CD1c-positive myeloid dendritic cell (primary cell): ENCODE measurements around the gene ACACA.

ENCODE experiments used
- DNase-seq: peaks from one replicate; pipeline ENCODE4 v3.0.0-alpha.2; 2016; ENCODE audit errors: extremely low spot score

ACACA gene

GRCh38 chr17:37344519-37344918, 62.1 kb downstream of the ACACA start:
- no peak for DNase-seq

DNA sequence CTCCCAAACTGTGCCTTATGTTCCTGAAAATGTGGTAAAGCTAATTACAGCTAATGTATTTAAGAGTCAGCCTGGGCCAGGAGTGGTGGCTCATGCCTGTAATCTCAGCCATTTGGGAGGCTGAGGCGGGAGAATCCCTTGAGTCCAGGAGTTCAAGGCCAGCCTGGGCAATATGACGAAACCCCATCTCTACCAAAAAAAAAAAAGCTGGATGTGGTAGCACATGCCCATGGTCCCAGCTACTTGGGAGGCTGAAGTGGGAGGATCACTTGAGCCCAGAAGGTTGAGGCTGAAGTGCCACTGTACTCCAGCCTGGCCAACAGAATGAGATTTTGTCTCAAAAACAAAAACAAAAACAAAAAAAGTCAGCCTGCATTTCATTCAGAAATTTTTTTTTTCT, 64.0 kb downstream of the ACACA start:
- no peak for DNase-seq

DNA sequence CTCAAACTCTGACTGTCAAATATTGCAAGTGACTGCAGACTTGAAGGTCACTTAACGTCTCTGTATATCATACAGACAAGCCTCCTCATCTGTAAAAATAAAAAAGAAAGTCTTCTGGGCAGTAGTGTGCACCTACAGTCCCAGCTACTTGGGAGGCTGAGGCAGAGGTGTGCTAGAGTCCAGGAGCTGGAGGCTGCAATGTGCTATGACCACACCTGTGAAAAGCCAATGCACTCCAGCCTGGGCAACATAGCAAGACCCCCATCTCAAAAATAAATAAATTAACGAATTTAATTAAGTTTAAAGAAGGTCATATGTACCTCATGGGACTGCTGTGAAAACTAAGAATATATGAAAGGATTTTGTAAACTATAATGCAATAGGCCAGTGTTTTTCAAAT, 65.8 kb downstream of the ACACA start:
- no peak for DNase-seq

DNA sequence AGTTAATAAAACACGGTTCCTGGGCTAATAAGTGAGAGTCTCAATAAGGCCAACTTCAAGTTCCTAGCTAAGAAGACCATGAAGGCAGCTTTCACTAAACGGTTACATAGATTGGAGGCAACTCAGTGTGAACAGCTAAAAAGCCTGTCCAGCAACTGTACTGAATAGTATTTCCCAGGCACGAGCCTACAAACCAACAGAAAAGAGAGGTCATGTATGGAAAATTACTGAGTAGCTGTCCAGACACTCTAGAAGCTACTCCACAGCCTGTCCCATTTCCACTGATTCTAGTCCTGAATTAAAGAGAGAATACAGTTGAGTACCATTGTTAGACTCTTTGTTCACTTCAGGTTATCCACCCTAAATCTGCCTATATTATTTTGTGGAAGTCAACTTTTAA, 67.3 kb downstream of the ACACA start:
- DNase-seq = no peak

- no peak for DNase-seq
Observed at GRCh38 chr17:37338847-37339246, 67.8 kb downstream of the ACACA start.

DNA sequence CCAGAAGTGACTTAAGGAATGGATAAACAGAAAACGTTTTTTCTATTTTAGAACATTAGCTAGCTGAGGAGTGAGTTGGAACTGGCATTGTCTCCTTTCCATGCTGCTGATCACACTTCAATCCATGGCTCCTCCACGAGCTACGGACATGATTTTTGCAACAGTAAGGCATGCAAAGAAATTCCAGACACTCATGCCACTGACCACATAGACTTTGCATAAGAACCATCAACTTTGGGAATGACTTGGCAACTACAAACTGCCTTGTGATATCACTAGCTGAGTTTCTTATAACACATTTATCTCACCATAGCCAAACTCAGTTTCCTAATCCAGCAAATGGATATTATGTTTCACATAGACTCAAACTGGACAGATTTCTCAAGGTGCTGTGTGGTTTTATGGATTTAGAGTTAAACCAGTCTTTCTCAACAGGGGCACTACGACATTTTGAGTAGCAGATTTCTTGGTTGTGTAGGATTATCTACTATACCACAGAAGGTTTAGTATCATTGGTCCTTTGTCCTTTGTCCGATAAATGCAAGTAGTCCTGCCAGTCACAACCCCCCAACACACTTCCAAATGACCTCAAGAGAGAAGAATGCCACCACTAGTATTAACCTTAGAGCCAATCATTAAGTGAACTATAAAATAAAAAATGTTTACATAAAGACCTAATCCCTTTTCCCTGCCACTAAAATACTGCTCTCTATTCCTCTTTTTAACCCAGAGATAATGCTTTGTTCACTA, 79.1 kb downstream of the ACACA start:
- DNase-seq = no peak

GRCh38 chr17:37322826-37323561, 83.6 kb downstream of the ACACA start:
- DNase-seq = no peak

DNA sequence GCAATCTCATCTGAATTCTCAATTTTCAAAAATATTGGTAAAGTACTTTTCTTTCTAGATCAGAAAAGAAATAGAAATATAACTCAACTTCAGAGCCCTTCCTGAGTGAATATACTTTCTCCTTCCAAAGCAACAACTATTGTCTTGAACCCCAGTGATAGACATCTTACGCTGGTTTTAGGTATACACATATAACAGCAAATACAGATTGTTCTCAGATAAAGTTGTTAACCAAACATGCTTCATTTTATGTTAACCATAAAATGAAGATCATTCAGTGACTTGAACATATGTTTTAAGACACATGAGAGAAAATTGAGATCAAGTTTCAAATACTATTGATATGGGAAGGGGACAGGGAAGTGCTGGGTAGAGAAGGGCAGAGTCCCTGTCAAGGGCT, 84.5 kb downstream of the ACACA start:
- no peak for DNase-seq

DNA sequence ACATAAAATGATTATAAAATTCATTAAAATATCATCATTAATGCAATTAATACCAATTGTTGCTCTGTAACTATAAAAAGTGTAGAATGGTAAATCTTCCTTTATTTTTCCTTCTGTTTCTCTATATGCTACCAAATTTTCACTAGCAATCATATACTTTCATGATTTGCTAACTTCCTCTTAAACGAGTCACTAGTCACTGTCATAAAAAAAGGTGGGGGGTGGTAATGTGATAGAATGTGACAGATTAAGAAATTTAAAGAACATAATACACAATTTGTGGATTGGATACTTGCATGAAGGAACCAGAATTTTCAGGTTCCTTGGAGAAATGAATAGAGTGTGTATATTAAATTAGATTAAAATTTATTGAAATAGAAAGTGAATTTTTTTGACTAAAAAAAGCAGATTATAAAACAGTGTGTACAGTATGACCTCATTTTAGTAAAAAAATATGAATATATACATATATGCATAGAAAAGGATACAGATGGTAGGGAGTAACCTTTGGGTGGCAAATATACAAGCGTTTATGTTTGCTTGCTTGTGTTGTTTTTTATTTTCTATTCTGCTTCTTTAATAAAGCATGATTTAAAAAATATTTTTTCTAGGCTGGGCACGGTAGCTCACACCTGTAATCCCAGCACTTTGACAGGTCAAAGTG, 87.6 kb downstream of the ACACA start:
- peak; percentile 18 for DNase-seq

DNA sequence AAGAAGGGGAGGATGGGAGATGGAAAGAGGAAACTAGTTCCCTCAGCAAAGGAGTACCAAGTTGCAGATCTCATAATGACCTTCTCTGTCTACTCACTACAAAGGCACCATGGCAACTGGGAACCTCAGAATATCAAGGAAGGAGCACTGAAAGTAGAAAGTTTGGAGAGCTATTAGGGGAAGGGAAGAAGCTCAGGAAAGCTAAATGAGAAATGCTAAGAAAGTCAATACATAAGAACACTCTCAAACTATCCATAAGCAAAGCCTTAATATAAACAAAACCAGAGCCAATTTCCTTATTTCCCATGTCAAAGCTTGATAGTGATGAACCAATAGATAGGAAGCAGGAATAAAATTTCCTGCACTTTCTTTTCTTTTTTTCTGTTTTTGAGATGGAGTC, 88.8 kb downstream of the ACACA start:
- no peak for DNase-seq

GRCh38 chr17:37315601-37316000, 91.0 kb downstream of the ACACA start:
- DNase-seq = no peak

- no peak for DNase-seq
Observed at GRCh38 chr17:37312137-37312923, 94.3 kb downstream of the ACACA start.

- no peak for DNase-seq
Observed at GRCh38 chr17:37310940-37311339, 95.7 kb downstream of the ACACA start.

- no peak for DNase-seq
Observed at GRCh38 chr17:37309051-37309450, 97.6 kb downstream of the ACACA start.

- no peak for DNase-seq
Observed at GRCh38 chr17:37305406-37305905, 101.2 kb downstream of the ACACA start.

GRCh38 chr17:37301288-37301687, 105.3 kb downstream of the ACACA start:
- no peak for DNase-seq

GRCh38 chr17:37300683-37301082, 106.0 kb downstream of the ACACA start:
- no peak for DNase-seq

GRCh38 chr17:37299257-37299980, 107.2 kb downstream of the ACACA start:
- no peak for DNase-seq

DNA sequence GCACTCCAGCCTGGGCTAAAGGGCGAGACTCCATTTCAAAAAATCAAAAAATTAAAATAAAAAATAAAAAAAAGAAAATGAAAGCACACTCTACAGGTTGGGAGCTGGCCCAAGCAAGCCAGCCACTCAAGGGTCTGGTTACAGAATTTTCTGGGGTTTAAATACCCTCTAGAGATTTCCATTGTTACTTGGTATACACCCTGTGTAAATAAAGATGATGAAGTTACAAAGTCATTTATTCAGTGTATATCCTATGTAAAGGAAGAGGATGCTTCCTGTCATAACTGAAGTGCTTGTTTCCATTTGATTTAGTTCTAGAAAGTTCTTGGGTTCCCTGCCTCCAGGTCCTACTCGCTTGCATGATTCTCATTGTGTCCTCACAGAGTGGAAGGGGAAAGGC, 110.7 kb downstream of the ACACA start:
- DNase-seq = no peak

GRCh38 chr17:37294888-37295287, 111.7 kb downstream of the ACACA start:
- DNase-seq = no peak

DNA sequence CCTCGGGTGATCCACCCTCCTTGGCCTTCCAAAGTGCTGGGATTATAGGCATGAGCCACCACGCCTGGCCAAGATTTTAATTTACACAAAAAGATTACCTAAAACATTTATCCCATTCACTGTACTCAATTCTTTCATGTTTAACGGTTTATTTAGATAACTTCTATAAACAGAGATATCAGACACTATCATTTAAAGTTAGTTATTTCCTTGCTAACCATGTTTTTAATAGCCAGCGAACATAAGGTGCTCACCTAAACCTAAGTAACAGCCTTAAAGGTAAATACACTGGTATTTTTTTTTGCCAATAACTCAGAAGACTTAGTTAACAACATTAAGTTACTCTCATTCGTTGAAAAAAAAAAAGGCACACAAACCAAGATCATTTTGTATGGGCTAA, 112.9 kb downstream of the ACACA start:
- no peak for DNase-seq
